Lower leg skin (tissue), 3 donors: Measurements from ENCODE around the gene RNF11.

ENCODE experiments used
- POLR2A ChIP-seq, 2 donors: fragments of 450-650 bp; IDR thresholded peaks; one replicate each; pipeline ENCODE4 v1.6.1; 2016 to 2017; ENCODE audit warnings: antibody characterized with exemption in 2 of 2, mild to moderate bottlenecking in 1 of 2, moderate library complexity in 1 of 2
- TF ChIP-seq, protein P1 (sequence below), 3 donors: fragments of 450-650 bp; IDR thresholded peaks; one replicate each; pipeline ENCODE4 v1.5.1; 2016; ENCODE audit warnings: antibody characterized with exemption in 3 of 3, mild to moderate bottlenecking in 3 of 3, moderate library complexity in 2 of 3

DNA sequence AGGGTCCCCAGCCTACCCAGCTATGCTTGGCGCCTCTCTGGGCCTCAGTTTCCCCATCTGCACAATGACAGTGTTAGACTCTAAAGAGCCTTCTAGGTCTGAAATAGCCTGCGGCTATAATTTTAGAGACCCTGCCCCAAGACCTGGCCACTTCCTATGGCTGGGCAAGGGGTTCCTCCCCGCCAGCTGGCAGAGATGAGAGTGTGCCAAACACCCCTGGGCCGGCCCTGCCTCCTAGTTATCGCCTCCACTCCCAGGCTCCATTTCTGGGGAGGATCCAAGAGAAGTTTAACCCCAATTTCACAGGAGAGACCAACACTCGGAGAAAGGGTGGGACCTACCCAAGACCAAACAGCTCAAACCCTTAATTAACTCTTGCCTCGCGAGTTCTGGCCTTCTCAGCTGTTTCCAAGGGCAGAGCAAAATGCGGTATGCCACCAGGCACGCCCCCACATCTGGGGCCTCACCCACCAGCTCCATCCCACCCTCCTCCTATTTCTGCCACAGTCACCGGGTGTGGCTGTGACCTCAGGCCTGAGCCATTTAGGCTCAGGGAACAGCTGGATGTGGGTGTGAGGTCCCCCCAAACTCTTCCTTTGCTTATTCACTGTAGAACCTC, 58.6 kb downstream of the RNF11 start:
- TF ChIP-seq, protein P1, sequence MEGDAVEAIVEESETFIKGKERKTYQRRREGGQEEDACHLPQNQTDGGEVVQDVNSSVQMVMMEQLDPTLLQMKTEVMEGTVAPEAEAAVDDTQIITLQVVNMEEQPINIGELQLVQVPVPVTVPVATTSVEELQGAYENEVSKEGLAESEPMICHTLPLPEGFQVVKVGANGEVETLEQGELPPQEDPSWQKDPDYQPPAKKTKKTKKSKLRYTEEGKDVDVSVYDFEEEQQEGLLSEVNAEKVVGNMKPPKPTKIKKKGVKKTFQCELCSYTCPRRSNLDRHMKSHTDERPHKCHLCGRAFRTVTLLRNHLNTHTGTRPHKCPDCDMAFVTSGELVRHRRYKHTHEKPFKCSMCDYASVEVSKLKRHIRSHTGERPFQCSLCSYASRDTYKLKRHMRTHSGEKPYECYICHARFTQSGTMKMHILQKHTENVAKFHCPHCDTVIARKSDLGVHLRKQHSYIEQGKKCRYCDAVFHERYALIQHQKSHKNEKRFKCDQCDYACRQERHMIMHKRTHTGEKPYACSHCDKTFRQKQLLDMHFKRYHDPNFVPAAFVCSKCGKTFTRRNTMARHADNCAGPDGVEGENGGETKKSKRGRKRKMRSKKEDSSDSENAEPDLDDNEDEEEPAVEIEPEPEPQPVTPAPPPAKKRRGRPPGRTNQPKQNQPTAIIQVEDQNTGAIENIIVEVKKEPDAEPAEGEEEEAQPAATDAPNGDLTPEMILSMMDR (IDR thresholded peaks at IDR 0.05): no peak
- TF ChIP-seq POLR2A (IDR thresholded peaks at IDR 0.05): no peak
